Right hindlimb (tissue), 1 donor: ENCODE data around the gene PHACTR3.

Experiments
- DNase-seq: peaks from one replicate; pipeline ENCODE4 v3.0.0-alpha.2; 2018

Gene PHACTR3

GRCh38 chr20:59705651-59706399 is 101.5 kb downstream of the PHACTR3 start:
- DNase-seq = no peak

- DNase-seq = no peak
Measured at GRCh38 chr20:59706400-59706693, 102.0 kb downstream of the PHACTR3 start.

GRCh38 chr20:59708326-59708725 is 104.0 kb downstream of the PHACTR3 start:
- no peak for DNase-seq

- DNase-seq = no peak
Measured at GRCh38 chr20:59709636-59710035, 105.3 kb downstream of the PHACTR3 start.

- no peak for DNase-seq
Measured at GRCh38 chr20:59718071-59718470, 113.7 kb downstream of the PHACTR3 start.

GRCh38 chr20:59718751-59719150 is 114.4 kb downstream of the PHACTR3 start:
- no peak for DNase-seq

GRCh38 chr20:59720013-59720412 is 115.7 kb downstream of the PHACTR3 start:
- DNase-seq = no peak

GRCh38 chr20:59721386-59721785 is 117.0 kb downstream of the PHACTR3 start:
- DNase-seq = no peak

GRCh38 chr20:59723108-59723500 is 118.8 kb downstream of the PHACTR3 start:
- no peak for DNase-seq

- DNase-seq = no peak
Measured at GRCh38 chr20:59723607-59724456, 119.5 kb downstream of the PHACTR3 start.

- DNase-seq = no peak
Measured at GRCh38 chr20:59724457-59725366, 120.4 kb downstream of the PHACTR3 start.

- no peak for DNase-seq
Measured at GRCh38 chr20:59725476-59726280, 121.3 kb downstream of the PHACTR3 start.

GRCh38 chr20:59726281-59726595 is 121.9 kb downstream of the PHACTR3 start:
- no peak for DNase-seq

- DNase-seq = no peak
Measured at GRCh38 chr20:59728722-59729430, 124.5 kb downstream of the PHACTR3 start.

- DNase-seq = no peak
Measured at GRCh38 chr20:59729506-59729905, 125.2 kb downstream of the PHACTR3 start.

- peak; percentile 18 for DNase-seq
Measured at GRCh38 chr20:59730722-59731121, 126.4 kb downstream of the PHACTR3 start.

GRCh38 chr20:59731376-59731775 is 127.0 kb downstream of the PHACTR3 start:
- peak; percentile 59 for DNase-seq

- no peak for DNase-seq
Measured at GRCh38 chr20:59733351-59733750, 129.0 kb downstream of the PHACTR3 start.

- no peak for DNase-seq
Measured at GRCh38 chr20:59735486-59735885, 131.1 kb downstream of the PHACTR3 start.

GRCh38 chr20:59735917-59736316 is 131.6 kb downstream of the PHACTR3 start:
- no peak for DNase-seq

GRCh38 chr20:59736366-59736765 is 132.0 kb downstream of the PHACTR3 start:
- DNase-seq = no peak
